ENCODE results near the gene MYL1.

The MYL1 gene

GRCh38 chr2:210264282-210264681, 50.7 kb downstream of the MYL1 start:
- DNase-seq, result no peak

GRCh38 chr2:210263841-210264240, 51.1 kb downstream of the MYL1 start:
- no peak for DNase-seq

- no peak for DNase-seq
Observed at GRCh38 chr2:210262036-210262435, 52.9 kb downstream of the MYL1 start.

GRCh38 chr2:210259687-210260086, 55.3 kb downstream of the MYL1 start:
- no peak for DNase-seq

- DNase-seq, result no peak
Observed at GRCh38 chr2:210252699-210253606, 62.0 kb downstream of the MYL1 start.

GRCh38 chr2:210250622-210251021, 64.4 kb downstream of the MYL1 start:
- no peak for DNase-seq

Measured in activated T-cell treated with anti-CD3 and anti-CD28 coated beads, Interleukin-2, amount 50 U/mL, for 1 hour (primary cell).